Astrocyte of the spinal cord (primary cell): ENCODE measurements around the gene ADAR.
A peak's percentile ranks its signal among the peaks of the same experiment; 100 is the strongest.
"Not testable (repeated sequence)": the region's sequence is repeated elsewhere in the genome, so short reads cannot be mapped to it uniquely, and the experiment has no call there.

Experiments
- DNase-seq: peaks from one replicate; pipeline ENCODE4 v3.0.0; 2011; ENCODE audit warnings: low read depth, low spot score
- H3K4me3 ChIP-seq: 2 replicates; pipeline ENCODE4 v1.5.1; 2011; ENCODE audit warnings: low read depth, mild to moderate bottlenecking, low read length, moderate library complexity
- in situ Hi-C: cut with HindIII; loops from 2 replicates; pipeline ENCODE4 v1.10.0; 2017; ENCODE audit warnings: low sequenced_read_pairs
- TF ChIP-seq, protein P1 (sequence below): IDR thresholded peaks from 2 replicates; pipeline ENCODE4 v1.5.1; 2012; ENCODE audit warnings: low read depth, mild to moderate bottlenecking, low read length, inconsistent platforms

Gene ADAR, protein sequence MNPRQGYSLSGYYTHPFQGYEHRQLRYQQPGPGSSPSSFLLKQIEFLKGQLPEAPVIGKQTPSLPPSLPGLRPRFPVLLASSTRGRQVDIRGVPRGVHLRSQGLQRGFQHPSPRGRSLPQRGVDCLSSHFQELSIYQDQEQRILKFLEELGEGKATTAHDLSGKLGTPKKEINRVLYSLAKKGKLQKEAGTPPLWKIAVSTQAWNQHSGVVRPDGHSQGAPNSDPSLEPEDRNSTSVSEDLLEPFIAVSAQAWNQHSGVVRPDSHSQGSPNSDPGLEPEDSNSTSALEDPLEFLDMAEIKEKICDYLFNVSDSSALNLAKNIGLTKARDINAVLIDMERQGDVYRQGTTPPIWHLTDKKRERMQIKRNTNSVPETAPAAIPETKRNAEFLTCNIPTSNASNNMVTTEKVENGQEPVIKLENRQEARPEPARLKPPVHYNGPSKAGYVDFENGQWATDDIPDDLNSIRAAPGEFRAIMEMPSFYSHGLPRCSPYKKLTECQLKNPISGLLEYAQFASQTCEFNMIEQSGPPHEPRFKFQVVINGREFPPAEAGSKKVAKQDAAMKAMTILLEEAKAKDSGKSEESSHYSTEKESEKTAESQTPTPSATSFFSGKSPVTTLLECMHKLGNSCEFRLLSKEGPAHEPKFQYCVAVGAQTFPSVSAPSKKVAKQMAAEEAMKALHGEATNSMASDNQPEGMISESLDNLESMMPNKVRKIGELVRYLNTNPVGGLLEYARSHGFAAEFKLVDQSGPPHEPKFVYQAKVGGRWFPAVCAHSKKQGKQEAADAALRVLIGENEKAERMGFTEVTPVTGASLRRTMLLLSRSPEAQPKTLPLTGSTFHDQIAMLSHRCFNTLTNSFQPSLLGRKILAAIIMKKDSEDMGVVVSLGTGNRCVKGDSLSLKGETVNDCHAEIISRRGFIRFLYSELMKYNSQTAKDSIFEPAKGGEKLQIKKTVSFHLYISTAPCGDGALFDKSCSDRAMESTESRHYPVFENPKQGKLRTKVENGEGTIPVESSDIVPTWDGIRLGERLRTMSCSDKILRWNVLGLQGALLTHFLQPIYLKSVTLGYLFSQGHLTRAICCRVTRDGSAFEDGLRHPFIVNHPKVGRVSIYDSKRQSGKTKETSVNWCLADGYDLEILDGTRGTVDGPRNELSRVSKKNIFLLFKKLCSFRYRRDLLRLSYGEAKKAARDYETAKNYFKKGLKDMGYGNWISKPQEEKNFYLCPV

GRCh38 chr1:154607609-154608396 lies at the start of gene ADAR:
Gene ADAR (minus strand): TSS chr1:154608186. CDS start chr1:154608006, 180 bp downstream.
- peak; percentile 96 for DNase-seq
- in situ Hi-C loops, result no loop called here
- H3K4me3 ChIP-seq, result peak within 1 kb of the TSS; percentile 77
- TF ChIP-seq, protein P1, sequence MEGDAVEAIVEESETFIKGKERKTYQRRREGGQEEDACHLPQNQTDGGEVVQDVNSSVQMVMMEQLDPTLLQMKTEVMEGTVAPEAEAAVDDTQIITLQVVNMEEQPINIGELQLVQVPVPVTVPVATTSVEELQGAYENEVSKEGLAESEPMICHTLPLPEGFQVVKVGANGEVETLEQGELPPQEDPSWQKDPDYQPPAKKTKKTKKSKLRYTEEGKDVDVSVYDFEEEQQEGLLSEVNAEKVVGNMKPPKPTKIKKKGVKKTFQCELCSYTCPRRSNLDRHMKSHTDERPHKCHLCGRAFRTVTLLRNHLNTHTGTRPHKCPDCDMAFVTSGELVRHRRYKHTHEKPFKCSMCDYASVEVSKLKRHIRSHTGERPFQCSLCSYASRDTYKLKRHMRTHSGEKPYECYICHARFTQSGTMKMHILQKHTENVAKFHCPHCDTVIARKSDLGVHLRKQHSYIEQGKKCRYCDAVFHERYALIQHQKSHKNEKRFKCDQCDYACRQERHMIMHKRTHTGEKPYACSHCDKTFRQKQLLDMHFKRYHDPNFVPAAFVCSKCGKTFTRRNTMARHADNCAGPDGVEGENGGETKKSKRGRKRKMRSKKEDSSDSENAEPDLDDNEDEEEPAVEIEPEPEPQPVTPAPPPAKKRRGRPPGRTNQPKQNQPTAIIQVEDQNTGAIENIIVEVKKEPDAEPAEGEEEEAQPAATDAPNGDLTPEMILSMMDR, result peak; percentile 9

GRCh38 chr1:154657556-154657955 lies 49.6 kb upstream of the ADAR start:
- in situ Hi-C loops, result no loop called here
- no peak overlapping the region for H3K4me3 ChIP-seq
- no peak for DNase-seq
- TF ChIP-seq, protein P1, result no peak

DNA sequence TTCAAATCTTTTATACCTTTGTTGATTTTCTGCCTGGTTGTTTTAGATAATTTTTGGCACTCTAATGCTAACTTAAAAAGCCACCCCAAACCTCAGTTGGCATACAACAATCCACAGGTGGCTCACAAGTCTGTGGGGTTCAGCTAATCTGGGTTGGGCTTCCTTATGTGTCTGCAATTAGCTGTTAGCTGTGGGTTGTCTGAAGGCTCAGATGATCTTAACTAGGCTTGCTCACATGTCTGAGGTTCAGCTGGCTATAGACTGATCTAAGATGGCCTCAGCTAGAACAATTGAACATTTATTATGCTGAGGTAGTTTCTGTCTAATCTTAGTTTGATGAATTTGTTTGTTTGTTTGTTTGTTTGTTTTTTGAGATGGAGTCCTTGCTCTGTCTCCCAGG lies 44.9 kb upstream of the ADAR start:
- in situ Hi-C loops, result no loop called here
- TF ChIP-seq, protein P1, result no peak
- no peak overlapping the region for H3K4me3 ChIP-seq
- no peak for DNase-seq

- in situ Hi-C loops, H3K4me3 ChIP-seq, DNase-seq: not testable (repeated sequence)
Measured at GRCh38 chr1:154644724-154645123, 36.7 kb upstream of the ADAR start.

DNA sequence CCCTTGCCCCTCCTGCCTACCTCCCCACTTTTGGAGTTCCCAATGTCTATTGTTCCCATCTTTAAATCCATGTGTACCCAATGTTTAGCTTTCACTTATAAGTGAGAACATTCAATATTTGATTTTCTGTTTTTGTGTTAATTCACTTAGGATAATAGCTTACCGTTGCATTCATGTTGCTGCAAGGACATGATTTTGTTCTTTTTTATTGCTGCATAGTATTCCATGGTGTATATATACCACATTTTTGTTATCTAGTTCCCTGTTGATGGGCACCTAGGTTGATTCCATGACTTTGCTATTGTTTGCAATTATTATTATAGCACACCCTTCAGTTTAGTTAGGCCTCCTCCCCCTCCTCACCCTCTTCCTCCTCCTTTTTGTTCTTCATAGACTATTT lies 33.5 kb upstream of the ADAR start:
- TF ChIP-seq, protein P1, result no peak
- H3K4me3 ChIP-seq, result no peak overlapping the region
- in situ Hi-C loops, result no loop called here
- no peak for DNase-seq

DNA sequence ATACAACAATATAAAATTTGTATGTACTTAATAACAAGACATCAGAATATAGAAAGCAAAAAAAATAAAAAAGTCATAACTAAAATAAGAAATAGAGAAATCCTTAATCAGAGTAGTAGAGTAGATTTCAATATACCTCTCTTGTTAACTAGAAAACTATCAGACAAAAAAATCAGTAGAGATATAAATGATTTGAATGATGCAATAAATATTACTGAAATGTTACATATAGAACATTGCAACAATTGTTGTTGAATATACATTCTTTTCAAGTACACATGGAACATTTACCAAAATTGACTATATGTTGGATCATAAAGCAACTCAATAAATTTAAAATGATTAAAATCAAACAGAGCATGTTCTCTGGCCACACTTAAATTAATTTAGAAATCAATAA lies 31.9 kb upstream of the ADAR start:
- no peak for DNase-seq
- TF ChIP-seq, protein P1, result no peak
- in situ Hi-C loops, result no loop called here
- no peak overlapping the region for H3K4me3 ChIP-seq
